HTERT RPE-1 (cell line): Measurements from ENCODE around the gene PGM5.

Experiments
- in situ Hi-C: fragments of 300-500 bp; cut with MboI; formaldehyde crosslinking; loops from 4 replicates; pipeline ENCODE4 v1.14.3; 2020; ENCODE audit warnings: low sequenced_read_pairs

Gene PGM5

GRCh38 chr9:68493958-68494577, 137.7 kb downstream of the PGM5 start:
- in situ Hi-C loops: no loop called here

GRCh38 chr9:68495247-68495646, 138.8 kb downstream of the PGM5 start:
- in situ Hi-C loops: no loop called here

- in situ Hi-C loops: no loop called here
These were observed 139.9 kb downstream of the PGM5 start for GRCh38 chr9:68496356-68496755.

GRCh38 chr9:68497629-68498028, 141.2 kb downstream of the PGM5 start:
- in situ Hi-C loops: no loop called here

- in situ Hi-C loops: no loop called here
These were observed 142.4 kb downstream of the PGM5 start for GRCh38 chr9:68498816-68499215.

- in situ Hi-C loops: no loop called here
These were observed 144.3 kb downstream of the PGM5 start for GRCh38 chr9:68500457-68501381.

- in situ Hi-C loops: no loop called here
These were observed 145.9 kb downstream of the PGM5 start for GRCh38 chr9:68502279-68502678.

GRCh38 chr9:68505681-68506409, 149.4 kb downstream of the PGM5 start:
- in situ Hi-C loops: no loop called here

- in situ Hi-C loops: no loop called here
These were observed 150.1 kb downstream of the PGM5 start for GRCh38 chr9:68506551-68506950.

GRCh38 chr9:68507130-68507805, 150.9 kb downstream of the PGM5 start:
- in situ Hi-C loops: no loop called here

GRCh38 chr9:68507806-68508145, 151.4 kb downstream of the PGM5 start:
- in situ Hi-C loops: no loop called here

- in situ Hi-C loops: no loop called here
These were observed 152.1 kb downstream of the PGM5 start for GRCh38 chr9:68508547-68508946.

GRCh38 chr9:68509689-68510088, 153.3 kb downstream of the PGM5 start:
- in situ Hi-C loops: no loop called here

GRCh38 chr9:68513385-68513784, 157.0 kb downstream of the PGM5 start:
- in situ Hi-C loops: no loop called here

- in situ Hi-C loops: no loop called here
These were observed 157.6 kb downstream of the PGM5 start for GRCh38 chr9:68513981-68514380.

- in situ Hi-C loops: no loop called here
These were observed 159.1 kb downstream of the PGM5 start for GRCh38 chr9:68515326-68516017.

GRCh38 chr9:68522131-68522530, 165.7 kb downstream of the PGM5 start:
- in situ Hi-C loops: no loop called here

- in situ Hi-C loops: no loop called here
These were observed 166.5 kb downstream of the PGM5 start for GRCh38 chr9:68522954-68523353.

GRCh38 chr9:68523367-68523936, 167.0 kb downstream of the PGM5 start:
- in situ Hi-C loops: no loop called here

GRCh38 chr9:68530618-68531017, 174.2 kb downstream of the PGM5 start:
- in situ Hi-C loops: no loop called here
